T-helper 1 cell (primary cell): ENCODE data around the gene P4HA3.

ENCODE experiments used
- DNase-seq, 5 donors: peaks; one replicate each; pipeline ENCODE4 v3.0.0-alpha.2; 2012 to 2020

The P4HA3 gene

GRCh38 chr11:74262725-74263124, 48.7 kb downstream of the P4HA3 start:
- no peak for DNase-seq

- DNase-seq: no peak
These were observed 53.4 kb downstream of the P4HA3 start for GRCh38 chr11:74257959-74258553.

GRCh38 chr11:74256378-74257133, 54.9 kb downstream of the P4HA3 start:
- DNase-seq: no peak

- DNase-seq: peak in 4 of 5 donors; percentile 9 to 67 (median 39)
These were observed 55.6 kb downstream of the P4HA3 start for GRCh38 chr11:74255741-74256375.

- no peak for DNase-seq
These were observed 58.1 kb downstream of the P4HA3 start for GRCh38 chr11:74253361-74253760.

GRCh38 chr11:74249496-74249895, 61.9 kb downstream of the P4HA3 start:
- no peak for DNase-seq

GRCh38 chr11:74248469-74248868, 63.0 kb downstream of the P4HA3 start:
- no peak for DNase-seq

- DNase-seq: no peak
These were observed 73.2 kb downstream of the P4HA3 start for GRCh38 chr11:74238243-74238642.

GRCh38 chr11:74237541-74237940, 73.9 kb downstream of the P4HA3 start:
- DNase-seq: no peak

GRCh38 chr11:74235121-74235520, 76.3 kb downstream of the P4HA3 start:
- no peak for DNase-seq

- no peak for DNase-seq
These were observed 77.8 kb downstream of the P4HA3 start for GRCh38 chr11:74233683-74234082.

GRCh38 chr11:74232311-74232950, 79.0 kb downstream of the P4HA3 start:
- DNase-seq: peak in 2 of 5 donors; percentile 13 to 24

- no peak for DNase-seq
These were observed 84.5 kb downstream of the P4HA3 start for GRCh38 chr11:74226907-74227306.

- DNase-seq: no peak
These were observed 85.9 kb downstream of the P4HA3 start for GRCh38 chr11:74225565-74225964.

GRCh38 chr11:74221816-74222215, 89.6 kb downstream of the P4HA3 start:
- DNase-seq: no peak

GRCh38 chr11:74220376-74220775, 91.1 kb downstream of the P4HA3 start:
- DNase-seq: no peak
